Muscle layer of duodenum (tissue), 2 donors: ENCODE data around the gene RCAN3.

Experiments used
- H3K27ac ChIP-seq: one replicate; pipeline ENCODE4 v1.7.0; 2013; ENCODE audit warnings: mild to moderate bottlenecking, low read length
- H3K27me3 ChIP-seq: one replicate; pipeline ENCODE4 v1.7.0; 2013; ENCODE audit warnings: low read depth, mild to moderate bottlenecking, control low read depth, low read length
- H3K36me3 ChIP-seq, 2 donors: one replicate each; pipeline ENCODE4 v1.7.0; 2013; ENCODE audit warnings: low read length in 2 of 2, control low read depth in 1 of 2, mild to moderate bottlenecking in 1 of 2; ENCODE audit not compliant: insufficient read depth in 2 of 2, control insufficient read depth in 1 of 2
- H3K4me1 ChIP-seq, 2 donors: one replicate each; pipeline ENCODE4 v1.7.0; 2013; ENCODE audit warnings: low read length in 2 of 2, mild to moderate bottlenecking in 2 of 2, control low read depth in 1 of 2, moderate library complexity in 1 of 2; ENCODE audit not compliant: insufficient read depth in 2 of 2, control insufficient read depth in 1 of 2
- H3K4me3 ChIP-seq, 2 donors: one replicate each; pipeline ENCODE4 v1.7.0; 2013; ENCODE audit warnings: low read length in 2 of 2, low read depth in 1 of 2, mild to moderate bottlenecking in 1 of 2
- H3K9me3 ChIP-seq, 2 donors: one replicate each; pipeline ENCODE4 v1.7.0; 2013; ENCODE audit warnings: low read length in 2 of 2, control low read depth in 1 of 2, mild to moderate bottlenecking in 1 of 2; ENCODE audit not compliant: control insufficient read depth in 1 of 2
- donor health status: healthy.

RCAN3 gene

GRCh38 chr1:24589200-24589599 is 86.6 kb downstream of the RCAN3 start:
- Histone ChIP-seq H3K4me1 (no peaks in the 10 kb centered on the region), H3K27ac (no peak overlapping the region), H3K4me3 (no peak overlapping the region), H3K36me3 (no peaks in the 10 kb centered on the region), H3K27me3 (no peaks in the 10 kb centered on the region), H3K9me3 (no peaks in the 10 kb centered on the region)
